NB4 (cell line): ENCODE measurements around the gene TRIOBP.

ENCODE experiments used
- CTCF ChIP-seq: IDR thresholded peaks from one replicate; pipeline ENCODE4 v1.5.1; 2012; ENCODE audit warnings: low read depth, low read length
- MAX ChIP-seq: IDR thresholded peaks from 2 replicates; pipeline ENCODE4 v1.6.1; 2011; ENCODE audit warnings: low read depth, low read length
- MYC ChIP-seq: IDR thresholded peaks from 2 replicates; pipeline ENCODE4 v1.6.1; 2011; ENCODE audit warnings: low read depth, low read length
- POLR2A ChIP-seq: IDR thresholded peaks from 2 replicates; pipeline ENCODE4 v1.6.1; 2011; ENCODE audit warnings: mild to moderate bottlenecking; ENCODE audit not compliant: insufficient read length; ENCODE audit errors: extremely low read depth

DNA sequence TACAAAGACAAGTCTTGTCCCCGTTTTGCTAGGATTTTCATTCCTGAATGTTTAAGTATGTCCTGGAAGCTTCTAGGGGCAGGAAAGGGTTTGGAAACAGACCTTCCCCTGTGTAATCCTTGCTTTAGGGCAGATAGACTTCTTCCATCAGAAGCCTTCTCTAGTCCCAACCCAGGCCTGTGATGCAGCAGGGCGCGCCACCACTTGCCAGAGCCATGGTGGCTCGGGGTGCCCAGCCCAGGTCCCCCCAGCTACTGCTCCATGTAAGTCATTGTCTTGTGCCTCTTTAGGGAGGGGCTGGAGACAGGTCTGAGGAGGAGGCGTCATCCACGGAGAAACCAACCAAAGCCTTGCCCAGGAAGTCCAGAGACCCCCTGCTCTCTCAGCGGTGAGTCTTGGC, 6.4 kb upstream of the TRIOBP start:
- TF ChIP-seq POLR2A, result no peak
- TF ChIP-seq CTCF, result no peak
- TF ChIP-seq MAX, result no peak
- no peak for TF ChIP-seq MYC
